A549 (cell line): Measurements from ENCODE around the gene ABCG4. TPM values are rescaled to one million over a fixed set of nuclear protein-coding genes. Genes with fewer than 3 reads are reported as not detected.
A peak's percentile ranks its signal among the peaks of the same experiment; 100 is the strongest.

Experiments used
- ATAC-seq, 2 experiments: fragments of 200-7000 bp in 1 of 2; fragments of >200 bp in 1 of 2; cut with Nextera tagmentation in 1 of 2; cut with Tn5 transposase in 1 of 2; 3 replicates each; pipeline versions ENCODE4 v1.8.0 to v1.9.1; 2018 to 2020; ENCODE audit warnings: mild to moderate bottlenecking in 1 of 2, moderate library complexity in 1 of 2
- CTCF ChIA-PET: fragments of 300-600 bp; sonication (Branson Sonifier 250); formaldehyde crosslinking; extraction: SDS; loops from one replicate; lab custom pipeline; 2021; ENCODE audit warnings: antibody characterized with exemption, inconsistent platforms; lab: Yijun Ruan, JAX
- POLR2A ChIA-PET: fragments of 350-600 bp; formaldehyde crosslinking; extraction: SDS; loops from one replicate; lab custom pipeline; 2021; ENCODE audit warnings: antibody characterized with exemption, inconsistent platforms; lab: Yijun Ruan, JAX
- DNase-seq, 2 experiments: peaks; one replicate each; pipeline versions ENCODE4 v3.0.0 to v3.0.0-alpha.2; 2011 to 2016; ENCODE audit warnings: low read depth in 1 of 2, low spot score in 1 of 2
- FAIRE-seq: peaks from 2 replicates; lab custom pipeline; 2011; peaks lifted over from hg19 to GRCh38; lab: Jason Lieb, UNC
- H3K27ac ChIP-seq, 2 experiments: fragments of >200 bp; sonication (Bioruptor Twin); formaldehyde crosslinking; 3 replicates each; pipeline ENCODE4 v1.5.1; 2016 to 2017
- H3K4me1 ChIP-seq: fragments of >200 bp; sonication (Bioruptor Twin); formaldehyde crosslinking; 3 replicates; pipeline ENCODE4 v1.6.1; 2016
- H3K4me2 ChIP-seq: fragments of >200 bp; sonication (Bioruptor Twin); formaldehyde crosslinking; 3 replicates; pipeline ENCODE4 v1.6.1; 2016
- H3K4me3 ChIP-seq: fragments of >200 bp; sonication (Bioruptor Twin); formaldehyde crosslinking; 3 replicates; pipeline ENCODE4 v1.5.1; 2016
- H3K9me3 ChIP-seq: fragments of >200 bp; sonication (Bioruptor Twin); formaldehyde crosslinking; 3 replicates; pipeline ENCODE4 v1.6.1; 2016
- CHD4 ChIP-seq: fragments of 200-600 bp; sonication (generic); IDR thresholded peaks from 2 replicates; pipeline ENCODE4 v1.6.1; 2016; ENCODE audit warnings: antibody characterized with exemption, mild to moderate bottlenecking, borderline replicate concordance
- EHF ChIP-seq: fragments of 250-450 bp; sonication (Bioruptor Pico); IDR thresholded peaks from 2 replicates; pipeline ENCODE4 v1.5.0; 2020; ENCODE audit warnings: mild to moderate bottlenecking
- ESRRA ChIP-seq: fragments of 150-350 bp; IDR thresholded peaks from 2 replicates; pipeline ENCODE4 v1.6.1; 2014; ENCODE audit warnings: mild to moderate bottlenecking, low read length, borderline replicate concordance
- GATA3 ChIP-seq: IDR thresholded peaks from 2 replicates; pipeline ENCODE4 v1.6.1; 2012; ENCODE audit warnings: borderline replicate concordance
- JUN ChIP-seq, 2 experiments: fragments of >200 bp; sonication (Bioruptor Twin); formaldehyde crosslinking; IDR thresholded peaks; 2 replicates in 1 of 2; 3 replicates in 1 of 2; pipeline ENCODE4 v1.6.1; 2016 to 2017
- JUNB ChIP-seq: fragments of >200 bp; sonication (Bioruptor Twin); formaldehyde crosslinking; IDR thresholded peaks from 2 replicates; pipeline ENCODE4 v1.6.1; 2016
- KDM1A ChIP-seq: fragments of 200-600 bp; sonication (generic); IDR thresholded peaks from 2 replicates; pipeline ENCODE4 v1.6.1; 2016; ENCODE audit warnings: low read depth, mild to moderate bottlenecking
- NR3C1 ChIP-seq: fragments of >200 bp; sonication (Bioruptor Twin); formaldehyde crosslinking; IDR thresholded peaks from 3 replicates; pipeline ENCODE4 v1.6.1; 2017
- POLR2A ChIP-seq: IDR thresholded peaks from 2 replicates; pipeline ENCODE4 v1.6.1; 2012; ENCODE audit warnings: mild to moderate bottlenecking, low read length
- POLR2AphosphoS2 ChIP-seq: conservative IDR thresholded peaks from 2 replicates; pipeline ENCODE4 v1.6.1; 2012; ENCODE audit warnings: low read length, improper control_type of control experiment, inconsistent platforms
- RCOR1 ChIP-seq: fragments of 150-350 bp; IDR thresholded peaks from 2 replicates; pipeline ENCODE4 v1.6.1; 2014; ENCODE audit warnings: antibody characterized with exemption, low read length, low read depth
- RFX5 ChIP-seq: fragments of 450-650 bp; IDR thresholded peaks from 2 replicates; pipeline ENCODE4 v1.7.1; 2014; ENCODE audit warnings: antibody characterized with exemption, mild to moderate bottlenecking, moderate library complexity
- SMC3 ChIP-seq: fragments of >200 bp; sonication (Bioruptor Twin); formaldehyde crosslinking; IDR thresholded peaks from 3 replicates; pipeline ENCODE4 v1.6.1; 2018; ENCODE audit warnings: inconsistent platforms
- ZFP36 ChIP-seq: fragments of 450-650 bp; IDR thresholded peaks from 2 replicates; pipeline ENCODE4 v1.6.1; 2014; ENCODE audit warnings: borderline replicate concordance; ENCODE audit not compliant: partially characterized antibody
- WGBS: methylation state at CpG from one replicate; pipeline ENCODE4 v1.1.6; 2017; ENCODE audit errors: missing lambda C conversion rate; 5-methylcytosine and 5-hydroxymethylcytosine counted together
- polyA plus RNA-seq, 4 experiments: library from polyadenylated mRNA; depleted of rRNA in 3 of 4; stranded (reverse); fragments of >200 nt; fragmentation: RNase III in 1 of 4; extraction: RNeasy Plus Mini Kit Qiagen cat#74134 plus additional on column Dnase treatment in 1 of 4; gene quantifications; 2 replicates in 3 of 4; 3 replicates in 1 of 4; pipeline ENCODE4 v1.2.3, GENCODE V29; 2011 to 2017
- TF ChIP-seq, protein P1 (sequence below): IDR thresholded peaks from 2 replicates; pipeline ENCODE4 v1.6.1; 2012
- TF ChIP-seq, protein P2 (sequence below): IDR thresholded peaks from 2 replicates; pipeline ENCODE4 v1.6.1; 2012; ENCODE audit warnings: low read depth, borderline replicate concordance
- TF ChIP-seq, protein P3 (sequence below): fragments of >200 bp; sonication (Bioruptor Twin); formaldehyde crosslinking; IDR thresholded peaks from 3 replicates; pipeline ENCODE4 v1.6.1; 2016
- TF ChIP-seq, protein P4 (sequence below): fragments of 250-450 bp; sonication (Bioruptor Pico); IDR thresholded peaks from 2 replicates; pipeline ENCODE4 v1.5.0; 2021; ENCODE audit warnings: mild to moderate bottlenecking, moderate library complexity, borderline replicate concordance
- TF ChIP-seq, protein P5 (sequence below): fragments of 250-450 bp; sonication (Bioruptor Pico); IDR thresholded peaks from 2 replicates; pipeline ENCODE4 v1.5.0; 2020; ENCODE audit warnings: low read depth, mild to moderate bottlenecking, moderate library complexity
- TF ChIP-seq, protein P6 (sequence below): fragments of >200 bp; sonication (Bioruptor Twin); formaldehyde crosslinking; IDR thresholded peaks from 2 replicates; pipeline ENCODE4 v1.6.1; 2016
- TF ChIP-seq, protein P7 (sequence below): fragments of 150-350 bp; IDR thresholded peaks from 2 replicates; pipeline ENCODE4 v1.6.1; 2014; ENCODE audit warnings: low read depth, mild to moderate bottlenecking, low read length

The ABCG4 gene
- polyA plus RNA-seq, 2 of the 4 experiments (the other 2 are of a cell fraction), result 0.10 to 0.44 TPM

DNA sequence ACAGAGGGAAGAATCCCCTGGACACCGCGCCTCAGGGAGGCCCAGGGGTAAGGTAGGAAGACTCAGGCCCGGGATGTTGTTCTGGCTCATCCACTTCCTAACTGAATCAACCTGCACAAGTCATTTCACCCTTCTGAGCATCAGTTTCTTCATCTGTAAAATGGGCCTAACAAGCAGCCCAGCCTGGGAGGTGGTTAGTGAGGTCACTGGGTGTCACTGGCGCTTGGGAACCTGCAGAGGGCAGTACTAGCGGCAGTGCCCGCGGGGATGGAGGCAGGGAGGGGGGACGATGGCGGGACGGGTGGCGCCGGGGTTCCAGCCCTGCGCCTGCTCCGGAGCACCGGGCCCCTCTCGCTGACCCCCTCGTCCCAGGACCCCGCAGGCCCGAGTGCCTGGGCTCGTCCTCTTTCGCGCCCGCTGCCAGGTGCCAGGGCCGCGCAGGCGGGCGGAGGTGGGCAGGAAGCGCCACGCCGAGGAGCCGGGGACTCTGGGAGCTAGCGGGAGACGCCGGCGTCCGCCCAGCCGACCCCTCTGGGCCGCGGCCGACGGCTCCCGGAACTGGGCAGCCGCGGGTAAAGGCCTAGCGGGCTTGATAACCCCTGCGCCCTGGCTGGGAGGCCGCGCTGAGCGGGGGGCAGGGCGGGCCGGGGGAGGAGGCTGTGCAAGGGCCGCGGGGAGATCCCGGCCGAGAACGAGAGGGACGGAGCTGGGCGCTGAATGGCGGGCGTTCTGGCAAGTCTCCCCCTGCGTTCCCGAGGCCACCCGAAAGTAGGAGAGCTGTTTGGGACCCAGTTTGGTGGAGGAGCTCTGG, 19.8 kb downstream of the ABCG4 start, which contains the start of gene NLRX1 (continued):
- TF ChIP-seq NR3C1 (no peak), RCOR1 (peak; percentile 97), ESRRA (peak; percentile 23; the same call in 1 of the 2 replicates), CHD4 (peak; percentile 98), ZFP36 (no peak), SMC3 (peak; percentile 39), KDM1A (peak; percentile 98), RFX5 (no peak), EHF (CRISPR knock-in tag) (no peak)
- TF ChIP-seq, protein P1, sequence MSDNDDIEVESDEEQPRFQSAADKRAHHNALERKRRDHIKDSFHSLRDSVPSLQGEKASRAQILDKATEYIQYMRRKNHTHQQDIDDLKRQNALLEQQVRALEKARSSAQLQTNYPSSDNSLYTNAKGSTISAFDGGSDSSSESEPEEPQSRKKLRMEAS, result peak; percentile 54
- TF ChIP-seq, protein P2, sequence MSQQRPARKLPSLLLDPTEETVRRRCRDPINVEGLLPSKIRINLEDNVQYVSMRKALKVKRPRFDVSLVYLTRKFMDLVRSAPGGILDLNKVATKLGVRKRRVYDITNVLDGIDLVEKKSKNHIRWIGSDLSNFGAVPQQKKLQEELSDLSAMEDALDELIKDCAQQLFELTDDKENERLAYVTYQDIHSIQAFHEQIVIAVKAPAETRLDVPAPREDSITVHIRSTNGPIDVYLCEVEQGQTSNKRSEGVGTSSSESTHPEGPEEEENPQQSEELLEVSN, result peak; percentile 42; the same call in 1 of the 2 replicates
- TF ChIP-seq, protein P3, sequence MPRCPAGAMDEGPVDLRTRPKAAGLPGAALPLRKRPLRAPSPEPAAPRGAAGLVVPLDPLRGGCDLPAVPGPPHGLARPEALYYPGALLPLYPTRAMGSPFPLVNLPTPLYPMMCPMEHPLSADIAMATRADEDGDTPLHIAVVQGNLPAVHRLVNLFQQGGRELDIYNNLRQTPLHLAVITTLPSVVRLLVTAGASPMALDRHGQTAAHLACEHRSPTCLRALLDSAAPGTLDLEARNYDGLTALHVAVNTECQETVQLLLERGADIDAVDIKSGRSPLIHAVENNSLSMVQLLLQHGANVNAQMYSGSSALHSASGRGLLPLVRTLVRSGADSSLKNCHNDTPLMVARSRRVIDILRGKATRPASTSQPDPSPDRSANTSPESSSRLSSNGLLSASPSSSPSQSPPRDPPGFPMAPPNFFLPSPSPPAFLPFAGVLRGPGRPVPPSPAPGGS, result peak; percentile 37; the same call in 1 of the 3 replicates
- TF ChIP-seq, protein P4, sequence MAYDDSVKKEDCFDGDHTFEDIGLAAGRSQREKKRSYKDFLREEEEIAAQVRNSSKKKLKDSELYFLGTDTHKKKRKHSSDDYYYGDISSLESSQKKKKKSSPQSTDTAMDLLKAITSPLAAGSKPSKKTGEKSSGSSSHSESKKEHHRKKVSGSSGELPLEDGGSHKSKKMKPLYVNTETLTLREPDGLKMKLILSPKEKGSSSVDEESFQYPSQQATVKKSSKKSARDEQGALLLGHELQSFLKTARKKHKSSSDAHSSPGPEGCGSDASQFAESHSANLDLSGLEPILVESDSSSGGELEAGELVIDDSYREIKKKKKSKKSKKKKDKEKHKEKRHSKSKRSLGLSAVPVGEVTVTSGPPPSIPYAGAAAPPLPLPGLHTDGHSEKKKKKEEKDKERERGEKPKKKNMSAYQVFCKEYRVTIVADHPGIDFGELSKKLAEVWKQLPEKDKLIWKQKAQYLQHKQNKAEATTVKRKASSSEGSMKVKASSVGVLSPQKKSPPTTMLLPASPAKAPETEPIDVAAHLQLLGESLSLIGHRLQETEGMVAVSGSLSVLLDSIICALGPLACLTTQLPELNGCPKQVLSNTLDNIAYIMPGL (CRISPR knock-in tag), result no peak

DNA sequence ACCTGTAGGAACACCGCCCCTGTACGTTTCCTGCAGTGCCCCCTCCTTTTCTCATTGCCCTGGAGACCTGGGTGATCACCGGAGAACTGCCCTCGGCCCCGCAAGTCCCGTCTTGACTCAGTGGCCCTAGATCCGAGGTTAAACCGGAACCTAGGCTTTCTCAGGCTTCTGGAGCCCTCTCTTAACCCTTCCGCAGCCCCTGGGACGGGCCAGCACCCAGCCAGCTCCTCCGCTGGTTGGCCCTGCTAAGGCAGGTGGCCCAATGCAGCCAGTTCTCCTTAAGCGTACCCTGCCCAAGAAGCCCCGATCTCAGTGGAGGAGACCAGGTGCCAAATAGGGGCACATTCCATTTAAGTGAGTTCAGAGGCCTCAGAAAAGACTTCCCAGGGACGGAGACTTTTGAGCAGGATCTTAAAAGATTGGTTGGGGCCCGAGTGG, 20.4 kb downstream of the ABCG4 start:
- TF ChIP-seq POLR2A (peak; percentile 21; the same call in 1 of the 2 replicates), GATA3 (no peak)
- TF ChIP-seq, all 56 proteins: peak for 1
- ATAC-seq (peak; percentile 57 to 69), FAIRE-seq (no peak), DNase-seq (peak; percentile 51 to 58)
- peak overlapping the region; percentile 75 for H3K4me3 ChIP-seq
- H3K4me1 ChIP-seq, result peaks cover 16% of the 10 kb centered on the region
- peak overlapping the region; percentile 95 to 99 for H3K27ac ChIP-seq
- ChIA-PET CTCF (interaction anchor here (0.5 to 3.2 kb wide), 26 partner anchors 8 to 211 kb away, joined by 3 to 25 read pairs (median 4); partner anchors contain the start of genes C2CD2L, CBL and NHERF4), POLR2A (interaction anchor here (0.5 to 1.5 kb wide), 13 partner anchors 9 to 153 kb away, joined by 3 to 10 read pairs (median 3); partner anchors contain the start of genes C2CD2L, CBL, DPAGT1 and HINFP)
- H3K4me2 ChIP-seq, result peak overlapping the region; percentile 63
- H3K9me3 ChIP-seq, result no peaks in the 10 kb centered on the region
- no CpG with 5 or more reads among the region's 15 CpGs for WGBS

DNA sequence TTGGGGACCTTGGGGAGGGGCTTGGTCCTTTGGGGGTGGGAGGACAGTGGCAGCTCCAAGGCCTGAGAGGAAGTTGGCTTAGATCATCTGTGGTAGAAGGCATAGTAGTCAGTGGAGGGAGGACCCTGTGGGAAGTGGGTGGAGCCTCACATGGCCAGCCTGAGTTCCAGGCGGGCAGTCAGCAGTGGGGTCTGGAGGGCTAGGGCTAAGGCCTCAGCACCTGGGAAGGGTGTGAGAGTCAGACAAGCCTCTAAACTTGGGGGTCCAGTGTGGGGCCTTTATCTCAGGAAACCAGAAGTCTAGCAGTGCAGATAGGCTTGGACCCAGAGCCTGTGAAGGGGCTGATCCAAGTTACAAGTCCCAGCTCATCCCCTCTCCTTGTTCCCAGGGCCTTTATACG, 23.7 kb downstream of the ABCG4 start:
- no peak overlapping the region for H3K27ac ChIP-seq
- CTCF ChIA-PET, result interaction anchor here (0.5 kb wide), 1 partner anchor 184 kb away, joined by 3 read pairs; no protein-coding TSS in a partner anchor
- TF ChIP-seq RCOR1 (no peak), JUN (IDR thresholded peaks at IDR 0.05) (no peak), JUNB (no peak), NR3C1 (no peak), POLR2AphosphoS2 (no peak)
- TF ChIP-seq, protein P5, sequence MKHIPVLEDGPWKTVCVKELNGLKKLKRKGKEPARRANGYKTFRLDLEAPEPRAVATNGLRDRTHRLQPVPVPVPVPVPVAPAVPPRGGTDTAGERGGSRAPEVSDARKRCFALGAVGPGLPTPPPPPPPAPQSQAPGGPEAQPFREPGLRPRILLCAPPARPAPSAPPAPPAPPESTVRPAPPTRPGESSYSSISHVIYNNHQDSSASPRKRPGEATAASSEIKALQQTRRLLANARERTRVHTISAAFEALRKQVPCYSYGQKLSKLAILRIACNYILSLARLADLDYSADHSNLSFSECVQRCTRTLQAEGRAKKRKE, result no peak
- TF ChIP-seq, protein P6, sequence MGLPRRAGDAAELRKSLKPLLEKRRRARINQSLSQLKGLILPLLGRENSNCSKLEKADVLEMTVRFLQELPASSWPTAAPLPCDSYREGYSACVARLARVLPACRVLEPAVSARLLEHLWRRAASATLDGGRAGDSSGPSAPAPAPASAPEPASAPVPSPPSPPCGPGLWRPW, result no peak
- TF ChIP-seq, protein P7, sequence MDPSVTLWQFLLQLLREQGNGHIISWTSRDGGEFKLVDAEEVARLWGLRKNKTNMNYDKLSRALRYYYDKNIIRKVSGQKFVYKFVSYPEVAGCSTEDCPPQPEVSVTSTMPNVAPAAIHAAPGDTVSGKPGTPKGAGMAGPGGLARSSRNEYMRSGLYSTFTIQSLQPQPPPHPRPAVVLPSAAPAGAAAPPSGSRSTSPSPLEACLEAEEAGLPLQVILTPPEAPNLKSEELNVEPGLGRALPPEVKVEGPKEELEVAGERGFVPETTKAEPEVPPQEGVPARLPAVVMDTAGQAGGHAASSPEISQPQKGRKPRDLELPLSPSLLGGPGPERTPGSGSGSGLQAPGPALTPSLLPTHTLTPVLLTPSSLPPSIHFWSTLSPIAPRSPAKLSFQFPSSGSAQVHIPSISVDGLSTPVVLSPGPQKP, result no peak
- DNase-seq, result no peak
- ATAC-seq, result no peak
- H3K4me1 ChIP-seq, result peaks cover 6% of the 10 kb centered on the region
- POLR2A ChIA-PET, result no interaction called here
- no peak overlapping the region for H3K4me2 ChIP-seq
- H3K4me3 ChIP-seq, result no peak overlapping the region
- WGBS, result 100% methylated on average over 1 of the region's 2 CpGs
- no peak for FAIRE-seq
- H3K9me3 ChIP-seq, result no peaks in the 10 kb centered on the region
